HepG2 (cell line): ENCODE data around the gene TIFAB. TPM values are rescaled to one million over a fixed set of nuclear protein-coding genes. Genes with fewer than 3 reads are reported as not detected.

Experiments
- ATF7 ChIP-seq, 2 experiments: fragments of 450-650 bp in 1 of 2; sonication (generic) in 1 of 2; formaldehyde crosslinking in 1 of 2; IDR thresholded peaks; 2 replicates each; pipeline versions ENCODE4 v1.4.0 to v1.6.1; 2016 to 2020; ENCODE audit warnings: antibody characterized with exemption in 1 of 2, mild to moderate bottlenecking in 1 of 2, missing genetic modification reagents in 1 of 2
- GZF1 ChIP-seq: sonication (generic); formaldehyde crosslinking; IDR thresholded peaks from 2 replicates; pipeline ENCODE4 v1.5.1; 2020; ENCODE audit warnings: mild to moderate bottlenecking, missing genetic modification reagents
- HNRNPLL ChIP-seq: fragments of 200-400 bp; formaldehyde crosslinking; IDR thresholded peaks from 2 replicates; pipeline ENCODE4 v1.6.1; 2017; ENCODE audit warnings: mild to moderate bottlenecking, low read depth, low read length; ENCODE audit not compliant: poor library complexity, severe bottlenecking
- IRF9 ChIP-seq: sonication (generic); formaldehyde crosslinking; IDR thresholded peaks from 2 replicates; pipeline ENCODE4 v1.8.0; 2022; ENCODE audit warnings: missing genetic modification reagents, mild to moderate bottlenecking, borderline replicate concordance
- KDM5B ChIP-seq: sonication (generic); formaldehyde crosslinking; IDR thresholded peaks from 2 replicates; pipeline ENCODE4 v1.4.0; 2020; ENCODE audit warnings: missing genetic modification reagents, mild to moderate bottlenecking, borderline replicate concordance
- MBD4 ChIP-seq: IDR thresholded peaks from 2 replicates; pipeline ENCODE4 v1.6.1; 2012; ENCODE audit warnings: low read length, inconsistent platforms, borderline replicate concordance
- POGZ ChIP-seq: sonication (generic); formaldehyde crosslinking; IDR thresholded peaks from 2 replicates; pipeline ENCODE4 v1.4.0; 2020; ENCODE audit warnings: mild to moderate bottlenecking, missing genetic modification reagents
- RFX5 ChIP-seq: IDR thresholded peaks from 2 replicates; pipeline ENCODE4 v1.6.1; 2011; ENCODE audit warnings: low read depth, low read length, improper control_type of control experiment
- RFXAP ChIP-seq: sonication (generic); formaldehyde crosslinking; IDR thresholded peaks from 2 replicates; pipeline ENCODE4 v1.4.0; 2020; ENCODE audit warnings: missing genetic modification reagents, borderline replicate concordance
- ZBTB3 ChIP-seq: sonication (generic); formaldehyde crosslinking; IDR thresholded peaks from 2 replicates; pipeline ENCODE4 v1.4.0; 2020; ENCODE audit warnings: low read depth, mild to moderate bottlenecking, moderate library complexity, missing genetic modification reagents, borderline replicate concordance
- ZFP36L2 ChIP-seq: sonication (generic); formaldehyde crosslinking; IDR thresholded peaks from 2 replicates; pipeline ENCODE4 v1.4.0; 2020; ENCODE audit warnings: missing genetic modification reagents
- ZMAT3 ChIP-seq: sonication (generic); formaldehyde crosslinking; conservative IDR thresholded peaks from 2 replicates; pipeline ENCODE4 v1.7.0; 2021; ENCODE audit warnings: missing genetic modification reagents
- ZNF280D ChIP-seq: sonication (generic); formaldehyde crosslinking; IDR thresholded peaks from 2 replicates; pipeline ENCODE4 v1.5.1; 2020; ENCODE audit warnings: mild to moderate bottlenecking, missing genetic modification reagents
- ZNF510 ChIP-seq: sonication (generic); formaldehyde crosslinking; IDR thresholded peaks from 2 replicates; pipeline ENCODE4 v1.4.0; 2020; ENCODE audit warnings: low read depth, mild to moderate bottlenecking, missing genetic modification reagents
- ZSCAN21 ChIP-seq: sonication (generic); formaldehyde crosslinking; IDR thresholded peaks from 2 replicates; pipeline ENCODE4 v1.8.0; 2022; ENCODE audit warnings: mild to moderate bottlenecking, missing genetic modification reagents, moderate library complexity, borderline replicate concordance
- polyA plus RNA-seq, 8 experiments: library from polyadenylated mRNA; depleted of rRNA in 3 of 8; stranded (reverse) in 7 of 8; unstranded in 1 of 8; fragments of >200 nt; fragmentation: Illumina TruSeq in 4 of 8; extraction: Trizol in 4 of 8; gene quantifications; 2 replicates each; pipeline versions ENCODE4 v1.2.1 to v1.2.3, GENCODE V29; 2011 to 2016; ENCODE audit warnings: low read depth in 4 of 8, missing spikeins in 1 of 8, mixed read lengths in 1 of 8; ENCODE audit not compliant: insufficient read depth in 1 of 8
- total RNA-seq, 5 experiments: library from RNA; depleted of rRNA; stranded (reverse); fragments of >200 nt; fragmentation: Illumina TruSeq; extraction: Trizol; gene quantifications; 2 replicates each; pipeline ENCODE4 v1.2.3, GENCODE V29; 2016; ENCODE audit warnings: low read depth in 1 of 5
- TF ChIP-seq, protein P1 (sequence below): sonication (generic); formaldehyde crosslinking; IDR thresholded peaks from 2 replicates; pipeline ENCODE4 v1.5.1; 2020; ENCODE audit warnings: mild to moderate bottlenecking, missing genetic modification reagents, borderline replicate concordance
- TF ChIP-seq, protein P2 (sequence below): fragments of 450-650 bp; IDR thresholded peaks from 2 replicates; pipeline ENCODE4 v1.6.1; 2016

The TIFAB gene
- total and polyA plus RNA-seq, 2 of the 13 experiments (the other 11 are each of a cell fraction or from before 2014, with no cell fraction given): not detected

- no peak for TF ChIP-seq ZBTB3 (CRISPR knock-in tag)
- peak; percentile 22; the same call in 1 of the 2 replicates for TF ChIP-seq KDM5B (CRISPR knock-in tag)
- TF ChIP-seq, protein P1, sequence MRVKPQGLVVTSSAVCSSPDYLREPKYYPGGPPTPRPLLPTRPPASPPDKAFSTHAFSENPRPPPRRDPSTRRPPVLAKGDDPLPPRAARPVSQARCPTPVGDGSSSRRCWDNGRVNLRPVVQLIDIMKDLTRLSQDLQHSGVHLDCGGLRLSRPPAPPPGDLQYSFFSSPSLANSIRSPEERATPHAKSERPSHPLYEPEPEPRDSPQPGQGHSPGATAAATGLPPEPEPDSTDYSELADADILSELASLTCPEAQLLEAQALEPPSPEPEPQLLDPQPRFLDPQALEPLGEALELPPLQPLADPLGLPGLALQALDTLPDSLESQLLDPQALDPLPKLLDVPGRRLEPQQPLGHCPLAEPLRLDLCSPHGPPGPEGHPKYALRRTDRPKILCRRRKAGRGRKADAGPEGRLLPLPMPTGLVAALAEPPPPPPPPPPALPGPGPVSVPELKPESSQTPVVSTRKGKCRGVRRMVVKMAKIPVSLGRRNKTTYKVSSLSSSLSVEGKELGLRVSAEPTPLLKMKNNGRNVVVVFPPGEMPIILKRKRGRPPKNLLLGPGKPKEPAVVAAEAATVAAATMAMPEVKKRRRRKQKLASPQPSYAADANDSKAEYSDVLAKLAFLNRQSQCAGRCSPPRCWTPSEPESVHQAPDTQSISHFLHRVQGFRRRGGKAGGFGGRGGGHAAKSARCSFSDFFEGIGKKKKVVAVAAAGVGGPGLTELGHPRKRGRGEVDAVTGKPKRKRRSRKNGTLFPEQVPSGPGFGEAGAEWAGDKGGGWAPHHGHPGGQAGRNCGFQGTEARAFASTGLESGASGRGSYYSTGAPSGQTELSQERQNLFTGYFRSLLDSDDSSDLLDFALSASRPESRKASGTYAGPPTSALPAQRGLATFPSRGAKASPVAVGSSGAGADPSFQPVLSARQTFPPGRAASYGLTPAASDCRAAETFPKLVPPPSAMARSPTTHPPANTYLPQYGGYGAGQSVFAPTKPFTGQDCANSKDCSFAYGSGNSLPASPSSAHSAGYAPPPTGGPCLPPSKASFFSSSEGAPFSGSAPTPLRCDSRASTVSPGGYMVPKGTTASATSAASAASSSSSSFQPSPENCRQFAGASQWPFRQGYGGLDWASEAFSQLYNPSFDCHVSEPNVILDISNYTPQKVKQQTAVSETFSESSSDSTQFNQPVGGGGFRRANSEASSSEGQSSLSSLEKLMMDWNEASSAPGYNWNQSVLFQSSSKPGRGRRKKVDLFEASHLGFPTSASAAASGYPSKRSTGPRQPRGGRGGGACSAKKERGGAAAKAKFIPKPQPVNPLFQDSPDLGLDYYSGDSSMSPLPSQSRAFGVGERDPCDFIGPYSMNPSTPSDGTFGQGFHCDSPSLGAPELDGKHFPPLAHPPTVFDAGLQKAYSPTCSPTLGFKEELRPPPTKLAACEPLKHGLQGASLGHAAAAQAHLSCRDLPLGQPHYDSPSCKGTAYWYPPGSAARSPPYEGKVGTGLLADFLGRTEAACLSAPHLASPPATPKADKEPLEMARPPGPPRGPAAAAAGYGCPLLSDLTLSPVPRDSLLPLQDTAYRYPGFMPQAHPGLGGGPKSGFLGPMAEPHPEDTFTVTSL (CRISPR knock-in tag): no peak
- TF ChIP-seq ZFP36L2 (CRISPR knock-in tag): no peak
- peak; percentile 99 for TF ChIP-seq HNRNPLL
- no peak for TF ChIP-seq ZMAT3 (CRISPR knock-in tag)
- TF ChIP-seq ZSCAN21: no peak
- no peak for TF ChIP-seq RFXAP
- TF ChIP-seq ATF7 (IDR thresholded peaks at IDR 0.05): no peak
- no peak for TF ChIP-seq ATF7 (CRISPR knock-in tag; IDR thresholded peaks at IDR 0.05)
- no peak for TF ChIP-seq ZNF280D (CRISPR knock-in tag)
- no peak for TF ChIP-seq ZNF510
- TF ChIP-seq MBD4: no peak
- TF ChIP-seq IRF9 (CRISPR knock-in tag): no peak
- no peak for TF ChIP-seq POGZ (CRISPR knock-in tag)
- no peak for TF ChIP-seq RFX5
- TF ChIP-seq GZF1 (CRISPR knock-in tag): no peak
- TF ChIP-seq, protein P2, sequence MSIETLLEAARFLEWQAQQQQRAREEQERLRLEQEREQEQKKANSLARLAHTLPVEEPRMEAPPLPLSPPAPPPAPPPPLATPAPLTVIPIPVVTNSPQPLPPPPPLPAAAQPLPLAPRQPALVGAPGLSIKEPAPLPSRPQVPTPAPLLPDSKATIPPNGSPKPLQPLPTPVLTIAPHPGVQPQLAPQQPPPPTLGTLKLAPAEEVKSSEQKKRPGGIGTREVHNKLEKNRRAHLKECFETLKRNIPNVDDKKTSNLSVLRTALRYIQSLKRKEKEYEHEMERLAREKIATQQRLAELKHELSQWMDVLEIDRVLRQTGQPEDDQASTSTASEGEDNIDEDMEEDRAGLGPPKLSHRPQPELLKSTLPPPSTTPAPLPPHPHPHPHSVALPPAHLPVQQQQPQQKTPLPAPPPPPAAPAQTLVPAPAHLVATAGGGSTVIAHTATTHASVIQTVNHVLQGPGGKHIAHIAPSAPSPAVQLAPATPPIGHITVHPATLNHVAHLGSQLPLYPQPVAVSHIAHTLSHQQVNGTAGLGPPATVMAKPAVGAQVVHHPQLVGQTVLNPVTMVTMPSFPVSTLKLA: no peak
These were observed 14.3 kb upstream of the TIFAB start (continued) for GRCh38 chr5:135466178-135467050.
